Activated CD4-positive, alpha-beta T cell treated with anti-CD3 and anti-CD28 coated beads for 1 hour (primary cell): ENCODE results near the gene RIPOR2.
"Not testable (repeated sequence)": the region's sequence is repeated elsewhere in the genome, so short reads cannot be mapped to it uniquely, and the experiment has no call there.

ENCODE experiments used
- DNase-seq: peaks from one replicate; pipeline ENCODE4 v3.0.0-alpha.2; 2020

The RIPOR2 gene

GRCh38 chr6:24953726-24954125, 18.0 kb upstream of the RIPOR2 start:
- no peak for DNase-seq

GRCh38 chr6:24951811-24952299, 16.1 kb upstream of the RIPOR2 start:
- DNase-seq, result no peak

GRCh38 chr6:24950218-24950941, 14.6 kb upstream of the RIPOR2 start:
- no peak for DNase-seq

- DNase-seq, result no peak
Observed at GRCh38 chr6:24949020-24949569, 13.3 kb upstream of the RIPOR2 start.

GRCh38 chr6:24948261-24948660, 12.5 kb upstream of the RIPOR2 start:
- DNase-seq, result not testable (repeated sequence)

GRCh38 chr6:24947636-24948035, 11.9 kb upstream of the RIPOR2 start:
- DNase-seq, result no peak

GRCh38 chr6:24945054-24945453, 9.3 kb upstream of the RIPOR2 start:
- DNase-seq, result no peak

GRCh38 chr6:24943774-24944173, 8.0 kb upstream of the RIPOR2 start:
- no peak for DNase-seq

- DNase-seq, result no peak
Observed at GRCh38 chr6:24940311-24940917, 4.7 kb upstream of the RIPOR2 start.

GRCh38 chr6:24936641-24937317, 1.0 kb upstream of the RIPOR2 start:
- DNase-seq, result no peak

GRCh38 chr6:24933868-24934401, 1.8 kb downstream of the RIPOR2 start:
- no peak for DNase-seq

GRCh38 chr6:24933266-24933665, 2.5 kb downstream of the RIPOR2 start:
- no peak for DNase-seq

GRCh38 chr6:24932832-24933231, 2.9 kb downstream of the RIPOR2 start:
- no peak for DNase-seq

- no peak for DNase-seq
Observed at GRCh38 chr6:24931718-24932691, 3.8 kb downstream of the RIPOR2 start.

GRCh38 chr6:24931296-24931695, 4.5 kb downstream of the RIPOR2 start:
- no peak for DNase-seq

- DNase-seq, result no peak
Observed at GRCh38 chr6:24930431-24930871, 5.3 kb downstream of the RIPOR2 start.

- no peak for DNase-seq
Observed at GRCh38 chr6:24929242-24929641, 6.5 kb downstream of the RIPOR2 start.

GRCh38 chr6:24927985-24928745, 7.6 kb downstream of the RIPOR2 start:
- DNase-seq, result no peak

GRCh38 chr6:24927277-24927955, 8.3 kb downstream of the RIPOR2 start:
- no peak for DNase-seq

GRCh38 chr6:24926647-24927046, 9.1 kb downstream of the RIPOR2 start:
- DNase-seq, result not testable (repeated sequence)

GRCh38 chr6:24926192-24926591, 9.6 kb downstream of the RIPOR2 start:
- DNase-seq, result no peak
